Tracheal epithelial cell (primary cell): ENCODE data around the gene CLHC1. TPM values are rescaled to one million over a fixed set of nuclear protein-coding genes. Genes with fewer than 3 reads are reported as not detected.

Experiments
- total RNA-seq: library from RNA; depleted of rRNA; stranded (reverse); fragments of >200 nt; gene quantifications from 2 replicates; pipeline ENCODE4 v1.2.1, GENCODE V29; 2014

Gene CLHC1
- 2.9 and 6.0 TPM in 2 replicates for total RNA-seq

GRCh38 chr2:55232084-55232862 lies at the start of gene CLHC1, which contains the start of gene RPS27A:
Gene CLHC1 (minus strand): TSS chr2:55232293. CDS start chr2:55222411, 9,882 bp downstream.
Gene RPS27A (plus strand): TSS chr2:55232688. CDS start chr2:55232825, 137 bp downstream.

DNA sequence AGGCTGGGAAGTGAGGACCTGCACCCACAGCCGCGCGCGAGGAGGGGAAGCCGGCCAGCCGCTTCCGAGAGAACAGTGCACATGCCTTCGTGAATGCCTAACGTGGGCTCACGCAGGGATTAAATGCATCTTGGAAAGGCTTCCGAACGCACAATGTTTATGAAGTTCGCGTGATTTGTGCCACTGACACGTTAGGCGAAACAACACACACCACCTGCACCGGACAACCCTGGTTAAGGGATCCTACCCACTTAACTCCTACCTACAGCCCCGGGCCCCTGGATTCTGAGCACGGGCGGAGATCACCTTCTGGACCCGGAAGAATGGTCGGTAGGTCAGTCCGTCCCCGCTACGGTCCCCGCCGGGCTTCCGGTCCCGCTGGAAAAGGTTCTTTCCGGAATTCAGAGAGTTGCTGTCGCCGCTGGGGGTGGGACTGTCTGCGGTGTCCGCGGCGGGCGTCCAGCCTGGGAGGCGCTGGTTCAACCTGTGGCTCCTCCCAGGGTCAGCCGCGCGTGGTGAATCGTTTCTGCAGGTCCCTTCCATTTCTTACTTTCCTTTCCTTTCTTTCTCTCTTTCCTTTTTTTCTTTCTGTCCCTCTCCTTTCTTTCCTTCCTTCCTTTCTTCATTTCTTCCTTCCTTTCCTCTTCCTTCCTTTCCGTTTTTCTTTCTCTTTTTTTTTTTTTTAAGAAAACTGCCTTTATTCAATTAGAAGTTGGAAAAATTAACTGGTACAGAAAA lies 37.0 kb upstream of the CLHC1 start, which contains the start of gene MTIF2:
Gene MTIF2 (minus strand): TSS at position 325 of the 738 bp plus-strand sequence. CDS start 5,373 bp downstream, outside the sequence.

Other genes starting within 250 kb of the CLHC1 start
- gene RTN4, start 181.8 kb downstream of the CLHC1 start, total RNA-seq: 107 and 122 TPM in 2 replicates
- 1,145 and 1,450 TPM in 2 replicates for gene RPS27A, start 395 bp upstream of the CLHC1 start, total RNA-seq
- 43.6 and 78.6 TPM in 2 replicates for gene MTIF2, start 36.9 kb upstream of the CLHC1 start, total RNA-seq
- 10.1 and 17.9 TPM in 2 replicates for gene CCDC88A, start 187.6 kb upstream of the CLHC1 start, total RNA-seq